HepG2 (cell line): Measurements from ENCODE around the gene STMN3. TPM values are rescaled to one million over a fixed set of nuclear protein-coding genes. Genes with fewer than 3 reads are reported as not detected.

Experiments
- ATAC-seq: fragments of 200-7000 bp; cut with Tn5 transposase; 3 replicates; pipeline ENCODE4 v1.9.1; 2020; ENCODE audit warnings: mild to moderate bottlenecking, moderate library complexity
- BruUV-seq: library from RNA; stranded (reverse); fragments of 400-500 nt; replicated peaks from 2 replicates; lab custom pipeline; 2021; lab: Mats Ljungman, UMichigan
- CTCF ChIA-PET: fragments of 300-600 bp; formaldehyde crosslinking; extraction: SDS; loops from one replicate; lab custom pipeline; 2021; ENCODE audit warnings: low total read pairs, inconsistent platforms, low intra/inter-chr PET ratio; lab: Yijun Ruan, JAX
- POLR2A ChIA-PET: fragments of 350-600 bp; sonication (Branson Sonifier 250); formaldehyde crosslinking; loops from one replicate; lab custom pipeline; 2020; ENCODE audit warnings: antibody characterized with exemption, inconsistent platforms; lab: Yijun Ruan, JAX
- DNase-seq: peaks from one replicate; pipeline ENCODE4 v3.0.0-alpha.2; 2015; ENCODE audit warnings: low spot score
- FAIRE-seq: peaks from 3 replicates; lab custom pipeline; 2011; peaks lifted over from hg19 to GRCh38; lab: Jason Lieb, UNC
- H2AFZ ChIP-seq: one replicate; pipeline ENCODE4 v1.6.1; 2011; ENCODE audit warnings: low read length, inconsistent platforms
- H3K27ac ChIP-seq: fragments of 300-600 bp; 3 replicates; pipeline ENCODE4 v1.8.0; 2011; ENCODE audit warnings: mixed run types, mild to moderate bottlenecking, mixed read lengths, low read length, inconsistent platforms; ENCODE audit not compliant: insufficient read depth; ENCODE audit errors: extremely low read length
- H3K27me3 ChIP-seq, 2 experiments: fragments of 200-600 bp in 1 of 2; 2 replicates in 1 of 2; 3 replicates in 1 of 2; pipeline versions ENCODE4 v1.6.0 to v1.8.0; 2011; ENCODE audit warnings: low read length in 2 of 2, mild to moderate bottlenecking in 2 of 2, moderate library complexity in 2 of 2, inconsistent platforms in 1 of 2; ENCODE audit not compliant: insufficient read depth in 2 of 2, control insufficient read depth in 1 of 2
- H3K36me3 ChIP-seq, 2 experiments: fragments of 200-600 bp in 1 of 2; replicated peaks in 1 of 2; 2 replicates in 1 of 2; 3 replicates in 1 of 2; pipeline versions ENCODE4 v1.5.1 to v1.8.0; 2011; ENCODE audit warnings: low read length in 2 of 2, inconsistent platforms in 1 of 2; ENCODE audit not compliant: insufficient read depth in 2 of 2, control insufficient read depth in 1 of 2
- H3K4me1 ChIP-seq: 2 replicates; pipeline ENCODE4 v1.5.1; 2012; ENCODE audit warnings: low read length, inconsistent platforms; ENCODE audit not compliant: insufficient read depth
- H3K4me2 ChIP-seq: 2 replicates; pipeline ENCODE4 v1.6.0; 2011; ENCODE audit warnings: low read depth, low read length, inconsistent platforms
- H3K4me3 ChIP-seq, 3 experiments: fragments of 200-600 bp in 1 of 3; sonication (generic), shearing (Covaris generic) in 1 of 3; replicated peaks in 1 of 3; 2 replicates each; pipeline ENCODE4 v1.5.1; 2011 to 2016; ENCODE audit warnings: low read length in 3 of 3, inconsistent platforms in 2 of 3, low read depth in 2 of 3, mild to moderate bottlenecking in 2 of 3, control low read depth in 1 of 3, mixed read lengths in 1 of 3; ENCODE audit not compliant: insufficient read depth in 1 of 3
- H3K79me2 ChIP-seq: one replicate; pipeline ENCODE4 v1.6.1; 2011; ENCODE audit warnings: low read length, inconsistent platforms; ENCODE audit not compliant: insufficient read depth
- H3K9ac ChIP-seq: 2 replicates; pipeline ENCODE4 v1.6.0; 2011; ENCODE audit warnings: mild to moderate bottlenecking, low read depth, low read length, inconsistent platforms; ENCODE audit not compliant: insufficient read depth
- H3K9me3 ChIP-seq: 2 replicates; pipeline ENCODE4 v1.5.1; 2012; ENCODE audit warnings: mild to moderate bottlenecking, low read length
- H4K20me1 ChIP-seq: 2 replicates; pipeline ENCODE4 v1.6.0; 2011; ENCODE audit warnings: inconsistent platforms, mild to moderate bottlenecking, low read length, moderate library complexity; ENCODE audit not compliant: insufficient read depth
- DMAP1 ChIP-seq: IDR thresholded peaks from 2 replicates; pipeline ENCODE4 v1.6.1; 2016
- HNF4G ChIP-seq, 2 experiments: sonication (generic) in 1 of 2; formaldehyde crosslinking in 1 of 2; IDR thresholded peaks; 2 replicates each; pipeline versions ENCODE4 v1.4.0 to v1.6.1; 2011 to 2020; ENCODE audit warnings: borderline replicate concordance in 2 of 2, low read depth in 2 of 2, mild to moderate bottlenecking in 2 of 2, low read length in 1 of 2, missing genetic modification reagents in 1 of 2, moderate library complexity in 1 of 2
- HOXA9 ChIP-seq: sonication (generic); formaldehyde crosslinking; IDR thresholded peaks from 2 replicates; pipeline ENCODE4 v1.8.1; 2022; ENCODE audit warnings: missing genetic modification reagents, mild to moderate bottlenecking, moderate library complexity, borderline replicate concordance
- KDM2A ChIP-seq: sonication (generic); formaldehyde crosslinking; IDR thresholded peaks from 2 replicates; pipeline ENCODE4 v1.4.0; 2020; ENCODE audit warnings: low read depth, missing genetic modification reagents, borderline replicate concordance
- MAZ ChIP-seq, 2 experiments: sonication (generic) in 1 of 2; formaldehyde crosslinking in 1 of 2; IDR thresholded peaks; 2 replicates each; pipeline versions ENCODE4 v1.5.0 to v1.6.1; 2012 to 2020; ENCODE audit warnings: low read depth in 2 of 2, mild to moderate bottlenecking in 2 of 2, borderline replicate concordance in 1 of 2, improper control_type of control experiment in 1 of 2, low read length in 1 of 2, missing genetic modification reagents in 1 of 2, moderate library complexity in 1 of 2
- POLR2A ChIP-seq, 2 experiments: IDR thresholded peaks; 2 replicates each; pipeline ENCODE4 v1.6.1; 2011; ENCODE audit warnings: low read depth in 2 of 2, low read length in 2 of 2, mild to moderate bottlenecking in 1 of 2, moderate library complexity in 1 of 2; ENCODE audit not compliant: insufficient read depth in 1 of 2
- REPIN1 ChIP-seq: sonication (generic); formaldehyde crosslinking; IDR thresholded peaks from 2 replicates; pipeline ENCODE4 v1.8.0; 2022; ENCODE audit warnings: missing genetic modification reagents, low read depth, mild to moderate bottlenecking, borderline replicate concordance
- RORA ChIP-seq: sonication (generic); formaldehyde crosslinking; IDR thresholded peaks from 2 replicates; pipeline ENCODE4 v1.5.0; 2020; ENCODE audit warnings: mild to moderate bottlenecking, missing genetic modification reagents, moderate library complexity
- ZBTB38 ChIP-seq: sonication (generic); formaldehyde crosslinking; IDR thresholded peaks from 2 replicates; pipeline ENCODE4 v1.5.1; 2020; ENCODE audit warnings: mild to moderate bottlenecking, missing genetic modification reagents
- ZBTB40 ChIP-seq, 2 experiments: fragments of 450-650 bp in 1 of 2; sonication (generic) in 1 of 2; formaldehyde crosslinking in 1 of 2; IDR thresholded peaks; 2 replicates each; pipeline versions ENCODE4 v1.6.1 to v1.8.0; 2016 to 2022; ENCODE audit warnings: antibody characterized with exemption in 1 of 2, mild to moderate bottlenecking in 1 of 2, missing genetic modification reagents in 1 of 2
- ZBTB7A ChIP-seq: sonication (generic); formaldehyde crosslinking; IDR thresholded peaks from 2 replicates; pipeline ENCODE4 v1.8.0; 2022; ENCODE audit warnings: mild to moderate bottlenecking, missing genetic modification reagents
- ZNF556 ChIP-seq: sonication (generic); formaldehyde crosslinking; IDR thresholded peaks from 2 replicates; pipeline ENCODE4 v1.4.0; 2020; ENCODE audit warnings: mild to moderate bottlenecking, missing genetic modification reagents, borderline replicate concordance
- ZNF670 ChIP-seq: sonication (generic); formaldehyde crosslinking; IDR thresholded peaks from 2 replicates; pipeline ENCODE4 v1.8.0; 2022; ENCODE audit warnings: mild to moderate bottlenecking, missing genetic modification reagents, borderline replicate concordance
- WGBS: methylation state at CpG from one replicate; pipeline ENCODE4 v1.1.6; 2017; ENCODE audit warnings: low lambda C conversion rate; 5-methylcytosine and 5-hydroxymethylcytosine counted together
- in situ Hi-C: cut with HindIII; loops from 2 replicates; pipeline ENCODE4 v1.10.0; 2017; ENCODE audit warnings: low pct_unique_long_range_greater_than_20kb; ENCODE audit not compliant: extremely low pct_ligation_motif_present
- intact Hi-C: fragments of 100-400 bp; cut with micrococcal nuclease; formaldehyde crosslinking; loops from one replicate; pipeline ENCODE4 v1.10.0; 2022; ENCODE audit not compliant: unreplicated experiment
- polyA plus RNA-seq, 8 experiments: library from polyadenylated mRNA; depleted of rRNA in 3 of 8; stranded (reverse) in 7 of 8; unstranded in 1 of 8; fragments of >200 nt; fragmentation: Illumina TruSeq in 4 of 8; extraction: Trizol in 4 of 8; gene quantifications; 2 replicates each; pipeline versions ENCODE4 v1.2.1 to v1.2.3, GENCODE V29; 2011 to 2016; ENCODE audit warnings: low read depth in 4 of 8, missing spikeins in 1 of 8, mixed read lengths in 1 of 8; ENCODE audit not compliant: insufficient read depth in 1 of 8
- total RNA-seq, 5 experiments: library from RNA; depleted of rRNA; stranded (reverse); fragments of >200 nt; fragmentation: Illumina TruSeq; extraction: Trizol; gene quantifications; 2 replicates each; pipeline ENCODE4 v1.2.3, GENCODE V29; 2016; ENCODE audit warnings: low read depth in 1 of 5

Gene STMN3
- total and polyA plus RNA-seq, 2 of the 13 experiments (the other 11 are each of a cell fraction or from before 2014, with no cell fraction given), result 21.0 to 48.3 TPM

- FAIRE-seq, result no peak
- Histone ChIP-seq H3K4me1 (peaks cover 21% of the 10 kb centered on the region), H3K9me3 (no peaks in the 10 kb centered on the region), H2AFZ (no peak overlapping the region), H4K20me1 (peaks cover 4% of the 10 kb centered on the region; the same call in 1 of the 2 replicates), H3K4me3 (no peak overlapping the region), H3K36me3 (peaks cover 10 to 20% of the 10 kb centered on the region in 2 experiments), H3K79me2 (peaks cover 1% of the 10 kb centered on the region), H3K4me2 (no peak overlapping the region), H3K27me3 (no peaks in the 10 kb centered on the region), H3K27ac (no peak overlapping the region), H3K9ac (no peak overlapping the region)
- no peak for DNase-seq
- intact Hi-C loops, result no loop called here
- CTCF ChIA-PET, result no interaction called here
- BruUV-seq, result no TSS peak
- WGBS, result 96% methylated on average over 41 of the region's 43 CpGs
- in situ Hi-C loops, result loop anchor here (10.0 kb wide), 1 partner anchor 84 kb away; no protein-coding TSS in a partner anchor
- POLR2A ChIA-PET, result no interaction called here
- no peak for ATAC-seq
- TF ChIP-seq DMAP1 (CRISPR knock-in tag), result no peak
- no peak for TF ChIP-seq HOXA9 (CRISPR knock-in tag)
- peak; percentile 63 for TF ChIP-seq ZBTB38
- peak; percentile 13; the same call in 1 of the 2 replicates for TF ChIP-seq KDM2A (CRISPR knock-in tag)
- TF ChIP-seq ZBTB7A (CRISPR knock-in tag), result 0 out of 2 replicates have a peak, but pooled peaks have one; percentile 8
- TF ChIP-seq REPIN1 (CRISPR knock-in tag), result no peak
- TF ChIP-seq MAZ (IDR thresholded peaks at IDR 0.05; ENCODE audit: borderline replicate concordance, low read depth, low read length), result no peak
- TF ChIP-seq MAZ (CRISPR knock-in tag; IDR thresholded peaks at IDR 0.05; ENCODE audit: low read depth), result 0 out of 2 replicates have a peak, but pooled peaks have one; percentile 23
- TF ChIP-seq ZBTB40 (IDR thresholded peaks at IDR 0.05), result no peak
- TF ChIP-seq ZBTB40 (CRISPR knock-in tag; IDR thresholded peaks at IDR 0.05), result peak; percentile 46; the same call in 1 of the 2 replicates
- 0 out of 2 replicates have a peak, but pooled peaks have one; percentile 36 for TF ChIP-seq ZNF670 (CRISPR knock-in tag)
- TF ChIP-seq ZNF556, result 0 out of 2 replicates have a peak, but pooled peaks have one; percentile 12
- TF ChIP-seq RORA (CRISPR knock-in tag), result no peak
- no peak for TF ChIP-seq HNF4G (IDR thresholded peaks at IDR 0.05; ENCODE audit: borderline replicate concordance, low read depth, low read length)
- no peak for TF ChIP-seq HNF4G (CRISPR knock-in tag; IDR thresholded peaks at IDR 0.05; ENCODE audit: borderline replicate concordance, low read depth)
- TF ChIP-seq POLR2A (IDR thresholded peaks at IDR 0.05; ENCODE audit: insufficient read depth in 1 of 2, low read depth in 2 of 2, low read length in 2 of 2), result peak in 1 of 2 experiments; percentile 18; a peak in 2 of 4 replicates
These were observed 47.2 kb upstream of the STMN3 start for GRCh38 chr20:63700199-63701050.
